ENCODE data around the gene NAA35.

GRCh38 chr9:86042199-86042978 is 101.4 kb downstream of the NAA35 start:
- TF ChIP-seq CTCF (IDR thresholded peaks at IDR 0.05) (no peak), POLR2AphosphoS5 (IDR thresholded peaks at IDR 0.05; ENCODE audit: insufficient read depth in 1 of 2, low read depth in 1 of 2) (no peak), POLR2A (IDR thresholded peaks at IDR 0.05) (no peak)

Measured in vagina (tissue), 2 donors.